Measurements from ENCODE around the gene ATP6V1F. TPM values are rescaled to one million over a fixed set of nuclear protein-coding genes. Genes with fewer than 3 reads are reported as not detected.

Gene ATP6V1F
- total RNA-seq, 2 experiments from 2014 or later: 108 to 155 TPM

GRCh38 chr7:128892521-128893250 lies 30.0 kb downstream of the ATP6V1F start:
- TF ChIP-seq CTCF (conservative IDR thresholded peaks at IDR 0.05; ENCODE audit: low read length) (no peak), EZH2phosphoT487 (IDR thresholded peaks at IDR 0.05; ENCODE audit: borderline replicate concordance, low read depth, low read length) (no peak)
- Histone ChIP-seq H3K36me3 (ENCODE audit: insufficient read depth, low read length) (no peaks in the 10 kb centered on the region), H3K79me2 (ENCODE audit: insufficient read depth, low read depth, low read length) (no peaks in the 10 kb centered on the region), H3K4me1 (ENCODE audit: insufficient read depth, low read length, poor library complexity, severe bottlenecking) (no peaks in the 10 kb centered on the region), H3K4me3 (ENCODE audit: low read depth, low read length, poor library complexity, severe bottlenecking) (no peak overlapping the region), H3K9me2 (ENCODE audit: insufficient read depth, low read length) (no peaks in the 10 kb centered on the region), H3K4me2 (ENCODE audit: low read length) (no peak overlapping the region), H4K20me1 (ENCODE audit: insufficient read depth, low read length) (no peaks in the 10 kb centered on the region), H3K27ac (ENCODE audit: low read depth, low read length, poor library complexity, severe bottlenecking) (no peak overlapping the region), H2AFZ (ENCODE audit: low read length) (no peak overlapping the region), H3K9me3 (ENCODE audit: low read length) (no peaks in the 10 kb centered on the region)
- CTCF ChIA-PET (ENCODE audit: unreplicated experiment): interaction anchor here (0.6 kb wide), 2 partner anchors 76 to 253 kb away, joined by 9 to 10 read pairs; no protein-coding TSS in a partner anchor
- BruUV-seq (replicated peaks): no TSS peak
- intact Hi-C loops (cut with micrococcal nuclease; ENCODE audit: unreplicated experiment): no loop called here
- DNase-seq (ENCODE audit: low spot score): no peak
- POLR2A ChIA-PET: interaction anchor here (0.6 kb wide), 1 partner anchor 76 kb away, joined by 3 read pairs; no protein-coding TSS in a partner anchor

DNA sequence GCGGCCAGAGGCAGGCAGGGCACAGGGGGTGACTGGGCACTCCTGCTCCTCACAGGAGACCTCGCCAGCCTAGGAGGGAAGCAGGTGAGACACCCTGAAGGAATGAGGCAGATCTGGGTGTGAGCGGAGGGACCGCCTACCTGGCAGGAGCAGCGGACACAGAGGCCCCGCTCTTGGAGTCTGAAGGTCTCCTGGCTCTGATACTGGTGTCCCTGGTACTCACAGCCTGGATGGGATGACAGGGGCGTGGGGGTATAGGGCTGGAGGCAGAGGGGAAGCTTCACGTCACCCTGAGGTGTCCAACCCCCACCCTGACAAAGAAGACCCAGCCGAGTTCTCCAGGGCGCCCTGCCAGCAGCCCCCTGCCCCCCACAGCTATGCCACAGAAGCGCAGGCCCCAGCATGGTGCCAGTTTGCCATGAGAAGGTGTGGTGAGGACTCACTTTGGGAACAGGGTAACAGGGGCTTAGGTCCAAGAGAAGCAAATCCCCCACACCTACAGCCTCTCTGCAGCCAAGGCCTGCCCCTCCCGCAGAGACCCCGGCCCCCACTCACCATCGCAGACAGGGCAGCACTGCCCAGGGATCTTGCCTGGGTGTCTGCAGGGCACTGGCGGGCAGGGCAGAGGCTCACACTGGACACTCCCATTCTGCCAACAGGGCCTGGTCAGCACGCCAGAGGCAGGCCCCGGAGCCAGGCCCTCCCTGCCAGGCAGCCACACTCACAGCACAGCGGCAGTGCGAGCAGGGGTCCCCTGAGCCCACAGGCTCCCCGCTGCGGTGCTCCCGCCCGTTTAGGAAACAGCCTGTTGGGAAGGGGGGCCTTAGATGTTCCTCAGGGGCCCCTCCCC lies 30.8 kb downstream of the ATP6V1F start:
- Histone ChIP-seq H3K4me1 (ENCODE audit: insufficient read depth, low read length, poor library complexity, severe bottlenecking) (no peaks in the 10 kb centered on the region), H3K27ac (ENCODE audit: low read depth, low read length, poor library complexity, severe bottlenecking) (no peak overlapping the region), H3K9me3 (ENCODE audit: low read length) (peaks cover 1% of the 10 kb centered on the region), H3K4me3 (ENCODE audit: low read depth, low read length, poor library complexity, severe bottlenecking) (no peak overlapping the region), H3K9me2 (ENCODE audit: insufficient read depth, low read length) (no peaks in the 10 kb centered on the region), H4K20me1 (ENCODE audit: insufficient read depth, low read length) (no peaks in the 10 kb centered on the region), H2AFZ (ENCODE audit: low read length) (no peak overlapping the region), H3K79me2 (ENCODE audit: insufficient read depth, low read depth, low read length) (no peaks in the 10 kb centered on the region), H3K4me2 (ENCODE audit: low read length) (no peak overlapping the region), H3K36me3 (ENCODE audit: insufficient read depth, low read length) (no peaks in the 10 kb centered on the region)
- CTCF ChIA-PET (ENCODE audit: unreplicated experiment): no interaction called here
- intact Hi-C loops (cut with micrococcal nuclease; ENCODE audit: unreplicated experiment): no loop called here
- BruUV-seq (replicated peaks): no TSS peak
- DNase-seq (ENCODE audit: low spot score): no peak
- POLR2A ChIA-PET: no interaction called here
- TF ChIP-seq EZH2phosphoT487 (IDR thresholded peaks at IDR 0.05; ENCODE audit: borderline replicate concordance, low read depth, low read length) (no peak), CTCF (conservative IDR thresholded peaks at IDR 0.05; ENCODE audit: low read length) (no peak)

GRCh38 chr7:128894101-128894440 lies 31.4 kb downstream of the ATP6V1F start:
- no peaks in the 10 kb centered on the region for H3K36me3 ChIP-seq (ENCODE audit: insufficient read depth, low read length)
- H3K9me3 ChIP-seq (ENCODE audit: low read length): peaks cover 7% of the 10 kb centered on the region
- no peak overlapping the region for H2AFZ ChIP-seq (ENCODE audit: low read length)
- H3K9me2 ChIP-seq (ENCODE audit: insufficient read depth, low read length): no peaks in the 10 kb centered on the region
- H3K79me2 ChIP-seq (ENCODE audit: insufficient read depth, low read depth, low read length): no peaks in the 10 kb centered on the region
- BruUV-seq (replicated peaks): no TSS peak
- POLR2A ChIA-PET: no interaction called here
- DNase-seq (ENCODE audit: low spot score): no peak
- TF ChIP-seq CTCF (conservative IDR thresholded peaks at IDR 0.05; ENCODE audit: low read length): no peak
- H3K27ac ChIP-seq (ENCODE audit: low read depth, low read length, poor library complexity, severe bottlenecking): no peak overlapping the region
- CTCF ChIA-PET (ENCODE audit: unreplicated experiment): no interaction called here
- H3K4me2 ChIP-seq (ENCODE audit: low read length): no peak overlapping the region
- no peaks in the 10 kb centered on the region for H3K4me1 ChIP-seq (ENCODE audit: insufficient read depth, low read length, poor library complexity, severe bottlenecking)
- H3K4me3 ChIP-seq (ENCODE audit: low read depth, low read length, poor library complexity, severe bottlenecking): no peak overlapping the region
- H4K20me1 ChIP-seq (ENCODE audit: insufficient read depth, low read length): no peaks in the 10 kb centered on the region
- intact Hi-C loops (cut with micrococcal nuclease; ENCODE audit: unreplicated experiment): no loop called here

Measured in OCI-LY7 (cell line).